Measurements from ENCODE around the gene DOCK10.
A peak's percentile ranks its signal among the peaks of the same experiment; 100 is the strongest.

DOCK10 gene
- 331 to 414 (median 367) reads per million in 3 donors for total RNA-seq

DNA sequence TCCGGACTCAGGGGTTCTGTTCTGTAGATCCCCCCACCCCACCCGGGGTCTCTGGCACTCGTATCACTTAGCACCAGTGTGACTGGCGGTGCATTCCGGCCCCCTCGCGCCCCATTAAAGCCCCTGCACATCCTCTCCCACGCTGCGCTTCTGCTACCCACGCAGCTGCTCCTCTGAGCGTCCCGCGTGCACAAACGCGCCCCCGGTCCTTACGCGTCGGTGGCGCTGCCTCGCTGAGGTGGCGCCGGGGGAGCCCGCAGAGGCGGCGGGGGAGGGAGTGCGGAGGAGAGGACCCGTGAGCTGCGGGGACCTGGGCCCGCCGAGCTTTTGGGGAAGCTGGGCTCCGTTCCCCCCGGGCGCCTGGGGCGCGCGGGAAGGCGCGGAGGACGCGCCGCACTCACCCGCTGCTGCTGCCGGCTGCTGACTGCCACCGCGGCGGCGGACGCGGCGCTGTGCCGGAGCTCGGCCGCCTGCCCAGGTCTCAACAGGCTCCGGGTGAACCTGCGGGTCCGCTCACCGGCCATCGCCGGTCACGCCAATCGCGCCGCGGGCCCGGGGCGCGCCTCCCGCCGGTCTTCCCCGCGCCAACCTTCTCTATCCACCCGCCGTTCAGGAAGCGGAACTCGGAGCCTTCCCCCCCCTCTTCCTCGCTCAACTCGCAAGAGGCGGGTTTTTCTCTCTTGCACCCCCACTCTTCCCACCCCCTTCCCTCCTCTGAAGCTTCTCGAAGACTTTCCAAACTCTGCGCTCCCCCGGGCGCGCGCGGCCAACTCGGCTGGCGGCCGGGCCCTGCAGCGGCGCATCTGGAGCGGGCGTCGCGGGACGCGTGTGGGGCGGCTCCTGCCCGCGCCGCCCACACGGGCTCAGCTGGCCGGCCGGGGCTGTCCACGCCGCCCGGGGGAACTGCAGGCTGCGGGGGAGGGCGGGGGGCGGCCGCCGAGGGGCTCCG, at the start of gene DOCK10:
Gene DOCK10 (minus strand): TSS at position 618 of the 949 bp plus-strand sequence. CDS start 94 bp downstream, at position 524.
- no peaks in the 10 kb centered on the region for H3K36me3 ChIP-seq (ENCODE audit: control insufficient read depth, insufficient read depth, low read length)
- peak within 1 kb of the TSS; percentile 96 for H3K27ac ChIP-seq (ENCODE audit: insufficient read depth, low read length, poor library complexity, severe bottlenecking)
- H3K4me1 ChIP-seq (ENCODE audit: control insufficient read depth, insufficient read depth, low read length, poor library complexity, severe bottlenecking) = peaks cover 30% of the 10 kb centered on the region
- H3K27me3 ChIP-seq (replicated peaks; ENCODE audit: control insufficient read depth, insufficient read depth, low read length, poor library complexity, severe bottlenecking) = no peaks in the 10 kb centered on the region
- peak within 1 kb of the TSS; percentile 93 for H3K4me3 ChIP-seq (ENCODE audit: insufficient read depth, low read depth, low read length, poor library complexity, severe bottlenecking)
- DNase-seq = peak; percentile 17 to 35 (median 30)
- no peaks in the 10 kb centered on the region for H3K9me3 ChIP-seq (ENCODE audit: control insufficient read depth, low read length)

GRCh38 chr2:225091336-225091735, 49.1 kb upstream of the DOCK10 start:
- Histone ChIP-seq H3K36me3 (ENCODE audit: control insufficient read depth, insufficient read depth, low read length) (no peaks in the 10 kb centered on the region), H3K9me3 (ENCODE audit: control insufficient read depth, low read length) (no peaks in the 10 kb centered on the region), H3K4me3 (ENCODE audit: insufficient read depth, low read depth, low read length, poor library complexity, severe bottlenecking) (no peak overlapping the region), H3K27me3 (replicated peaks; ENCODE audit: control insufficient read depth, insufficient read depth, low read length, poor library complexity, severe bottlenecking) (no peaks in the 10 kb centered on the region), H3K27ac (ENCODE audit: insufficient read depth, low read length, poor library complexity, severe bottlenecking) (no peak overlapping the region), H3K4me1 (ENCODE audit: control insufficient read depth, insufficient read depth, low read length, poor library complexity, severe bottlenecking) (no peaks in the 10 kb centered on the region)
- no peak for DNase-seq

DNA sequence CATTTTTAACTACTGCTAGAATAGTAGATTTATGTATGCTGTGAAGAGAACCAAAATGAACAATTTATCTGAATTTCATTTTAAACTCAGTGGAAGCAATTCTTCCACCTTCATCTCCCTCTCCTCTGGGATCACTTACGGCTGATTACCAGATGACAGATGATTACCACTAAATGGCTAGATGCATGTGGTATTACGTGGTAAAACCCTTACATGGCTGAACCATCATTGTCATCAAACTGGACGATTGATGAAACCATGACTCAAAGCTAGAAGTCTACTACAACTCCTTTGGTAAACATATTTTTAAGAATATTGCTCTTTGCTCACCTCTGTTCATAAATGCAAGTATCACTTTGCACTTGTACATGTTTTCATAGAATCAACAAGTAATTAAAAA, 48.5 kb upstream of the DOCK10 start:
- no peak overlapping the region for H3K27ac ChIP-seq (ENCODE audit: insufficient read depth, low read length, poor library complexity, severe bottlenecking)
- no peaks in the 10 kb centered on the region for H3K9me3 ChIP-seq (ENCODE audit: control insufficient read depth, low read length)
- no peaks in the 10 kb centered on the region for H3K36me3 ChIP-seq (ENCODE audit: control insufficient read depth, insufficient read depth, low read length)
- DNase-seq = no peak
- no peaks in the 10 kb centered on the region for H3K4me1 ChIP-seq (ENCODE audit: control insufficient read depth, insufficient read depth, low read length, poor library complexity, severe bottlenecking)
- no peaks in the 10 kb centered on the region for H3K27me3 ChIP-seq (replicated peaks; ENCODE audit: control insufficient read depth, insufficient read depth, low read length, poor library complexity, severe bottlenecking)
- no peak overlapping the region for H3K4me3 ChIP-seq (ENCODE audit: insufficient read depth, low read depth, low read length, poor library complexity, severe bottlenecking)

DNA sequence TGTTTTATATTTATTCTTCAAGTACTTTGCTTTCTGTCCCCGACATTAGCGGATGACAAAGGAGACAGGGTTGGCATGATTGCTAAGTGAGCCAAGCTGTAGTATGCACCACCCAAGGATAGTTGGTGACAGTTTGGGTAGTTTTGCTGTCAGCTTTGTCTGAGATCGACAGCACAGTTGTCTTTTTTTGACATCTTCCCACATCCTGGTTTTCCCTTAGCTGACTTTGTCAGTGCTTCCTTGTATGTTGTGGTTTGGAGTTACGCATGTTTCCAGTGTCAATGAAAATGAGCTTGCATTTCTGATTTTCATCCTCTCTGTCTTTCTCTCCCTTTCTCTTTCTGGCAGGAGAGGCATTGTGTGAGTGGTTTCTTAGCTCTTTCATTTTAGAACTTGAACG, 44.6 kb upstream of the DOCK10 start:
- Histone ChIP-seq H3K4me1 (ENCODE audit: control insufficient read depth, insufficient read depth, low read length, poor library complexity, severe bottlenecking) (no peaks in the 10 kb centered on the region), H3K36me3 (ENCODE audit: control insufficient read depth, insufficient read depth, low read length) (no peaks in the 10 kb centered on the region), H3K27ac (ENCODE audit: insufficient read depth, low read length, poor library complexity, severe bottlenecking) (no peak overlapping the region), H3K27me3 (replicated peaks; ENCODE audit: control insufficient read depth, insufficient read depth, low read length, poor library complexity, severe bottlenecking) (no peaks in the 10 kb centered on the region), H3K4me3 (ENCODE audit: insufficient read depth, low read depth, low read length, poor library complexity, severe bottlenecking) (no peak overlapping the region), H3K9me3 (ENCODE audit: control insufficient read depth, low read length) (no peaks in the 10 kb centered on the region)
- no peak for DNase-seq

DNA sequence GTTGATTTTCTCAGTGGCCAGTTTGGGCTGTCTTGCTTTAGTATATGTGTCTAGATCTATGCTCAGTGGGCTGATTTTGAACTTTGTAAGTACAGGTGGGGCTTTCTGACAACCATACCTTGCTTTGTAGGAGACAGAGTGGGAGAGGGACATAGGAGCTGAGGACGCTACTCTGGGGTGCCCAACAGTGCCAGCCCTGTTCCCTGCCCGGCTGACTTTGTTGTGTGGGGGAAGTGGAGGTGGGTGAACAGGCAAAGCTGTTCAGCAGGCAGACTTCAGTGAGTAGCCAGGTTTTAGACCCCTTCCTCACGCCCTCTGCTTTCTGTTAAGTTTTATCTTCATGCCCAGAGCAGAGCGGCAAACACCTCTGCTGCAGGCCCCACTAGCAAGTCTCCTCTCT, 44.2 kb upstream of the DOCK10 start:
- Histone ChIP-seq H3K27ac (ENCODE audit: insufficient read depth, low read length, poor library complexity, severe bottlenecking) (no peak overlapping the region), H3K36me3 (ENCODE audit: control insufficient read depth, insufficient read depth, low read length) (no peaks in the 10 kb centered on the region), H3K27me3 (replicated peaks; ENCODE audit: control insufficient read depth, insufficient read depth, low read length, poor library complexity, severe bottlenecking) (no peaks in the 10 kb centered on the region), H3K9me3 (ENCODE audit: control insufficient read depth, low read length) (no peaks in the 10 kb centered on the region), H3K4me1 (ENCODE audit: control insufficient read depth, insufficient read depth, low read length, poor library complexity, severe bottlenecking) (no peaks in the 10 kb centered on the region), H3K4me3 (ENCODE audit: insufficient read depth, low read depth, low read length, poor library complexity, severe bottlenecking) (no peak overlapping the region)
- no peak for DNase-seq

DNA sequence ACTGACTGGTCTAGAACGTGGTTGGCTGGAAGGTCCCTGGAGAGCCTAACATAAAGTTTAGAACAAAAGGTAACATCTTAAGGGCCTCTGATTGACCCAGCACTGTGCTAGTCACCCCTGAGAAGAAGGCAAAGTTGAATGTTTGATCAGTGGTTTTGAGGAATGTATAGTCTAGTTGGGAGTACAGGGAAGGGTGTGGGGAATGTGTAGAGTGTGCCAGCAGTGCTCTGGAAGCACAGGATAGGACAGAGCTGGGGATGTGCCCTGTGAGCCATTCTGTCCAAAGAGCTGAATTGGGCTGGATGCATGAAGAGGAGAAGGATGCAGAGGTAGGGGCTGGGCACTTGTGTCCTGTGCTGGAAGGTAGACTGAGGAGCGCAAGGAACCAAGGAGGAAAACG, 41.0 kb upstream of the DOCK10 start:
- Histone ChIP-seq H3K27ac (ENCODE audit: insufficient read depth, low read length, poor library complexity, severe bottlenecking) (no peak overlapping the region), H3K4me1 (ENCODE audit: control insufficient read depth, insufficient read depth, low read length, poor library complexity, severe bottlenecking) (no peaks in the 10 kb centered on the region), H3K4me3 (ENCODE audit: insufficient read depth, low read depth, low read length, poor library complexity, severe bottlenecking) (no peak overlapping the region), H3K9me3 (ENCODE audit: control insufficient read depth, low read length) (no peaks in the 10 kb centered on the region), H3K27me3 (replicated peaks; ENCODE audit: control insufficient read depth, insufficient read depth, low read length, poor library complexity, severe bottlenecking) (no peaks in the 10 kb centered on the region), H3K36me3 (ENCODE audit: control insufficient read depth, insufficient read depth, low read length) (no peaks in the 10 kb centered on the region)
- no peak for DNase-seq

- no peak overlapping the region for H3K27ac ChIP-seq (ENCODE audit: insufficient read depth, low read length, poor library complexity, severe bottlenecking)
- H3K9me3 ChIP-seq (ENCODE audit: control insufficient read depth, low read length) = no peaks in the 10 kb centered on the region
- H3K4me1 ChIP-seq (ENCODE audit: control insufficient read depth, insufficient read depth, low read length, poor library complexity, severe bottlenecking) = no peaks in the 10 kb centered on the region
- no peaks in the 10 kb centered on the region for H3K27me3 ChIP-seq (replicated peaks; ENCODE audit: control insufficient read depth, insufficient read depth, low read length, poor library complexity, severe bottlenecking)
- H3K36me3 ChIP-seq (ENCODE audit: control insufficient read depth, insufficient read depth, low read length) = no peaks in the 10 kb centered on the region
- DNase-seq = no peak
- H3K4me3 ChIP-seq (ENCODE audit: insufficient read depth, low read depth, low read length, poor library complexity, severe bottlenecking) = no peak overlapping the region
These were observed 33.9 kb upstream of the DOCK10 start for GRCh38 chr2:225076125-225076524.

DNA sequence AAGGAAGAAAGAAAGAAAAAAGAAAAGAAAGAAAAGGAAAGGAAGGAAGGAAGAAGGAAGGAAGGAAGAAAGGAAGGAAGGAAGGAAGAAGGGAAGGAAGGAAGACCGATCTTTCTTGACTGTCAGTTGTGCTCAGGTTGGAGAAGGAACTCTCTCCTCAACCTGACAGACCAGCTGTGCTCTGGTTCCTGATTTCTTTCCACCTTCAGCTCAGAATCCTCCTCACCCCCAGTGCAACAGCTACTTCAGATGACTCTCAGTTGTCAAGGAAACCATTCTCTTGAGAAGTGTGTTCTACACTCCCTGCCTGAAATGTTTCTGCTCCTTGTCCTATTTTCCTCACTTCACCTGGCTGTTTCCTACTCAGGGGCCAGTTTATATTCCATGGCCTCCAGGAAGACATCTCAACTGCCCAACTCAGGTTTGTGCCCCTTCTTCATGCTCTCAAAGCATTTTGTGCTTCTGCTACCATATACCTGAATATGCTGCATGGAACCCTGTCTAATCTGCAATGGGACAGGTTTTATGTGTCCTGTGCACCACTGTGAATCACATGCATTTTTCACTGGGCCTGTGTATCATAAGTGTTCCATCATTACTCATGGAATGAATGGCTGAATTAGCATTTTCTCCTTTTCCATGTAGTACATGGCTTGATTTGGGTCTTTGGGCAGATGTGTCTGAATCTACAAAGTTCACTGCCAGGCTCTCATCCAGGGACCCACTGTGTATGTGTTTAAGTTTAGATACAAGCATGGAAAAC, 32.8 kb upstream of the DOCK10 start:
- Histone ChIP-seq H3K9me3 (ENCODE audit: control insufficient read depth, low read length) (no peaks in the 10 kb centered on the region), H3K36me3 (ENCODE audit: control insufficient read depth, insufficient read depth, low read length) (no peaks in the 10 kb centered on the region), H3K4me3 (ENCODE audit: insufficient read depth, low read depth, low read length, poor library complexity, severe bottlenecking) (no peak overlapping the region), H3K27me3 (replicated peaks; ENCODE audit: control insufficient read depth, insufficient read depth, low read length, poor library complexity, severe bottlenecking) (no peaks in the 10 kb centered on the region), H3K27ac (ENCODE audit: insufficient read depth, low read length, poor library complexity, severe bottlenecking) (no peak overlapping the region), H3K4me1 (ENCODE audit: control insufficient read depth, insufficient read depth, low read length, poor library complexity, severe bottlenecking) (no peaks in the 10 kb centered on the region)
- DNase-seq = no peak

- no peak for DNase-seq
- H3K27me3 ChIP-seq (replicated peaks; ENCODE audit: control insufficient read depth, insufficient read depth, low read length, poor library complexity, severe bottlenecking) = no peaks in the 10 kb centered on the region
- H3K4me3 ChIP-seq (ENCODE audit: insufficient read depth, low read depth, low read length, poor library complexity, severe bottlenecking) = no peak overlapping the region
- H3K9me3 ChIP-seq (ENCODE audit: control insufficient read depth, low read length) = no peaks in the 10 kb centered on the region
- no peak overlapping the region for H3K27ac ChIP-seq (ENCODE audit: insufficient read depth, low read length, poor library complexity, severe bottlenecking)
- H3K4me1 ChIP-seq (ENCODE audit: control insufficient read depth, insufficient read depth, low read length, poor library complexity, severe bottlenecking) = no peaks in the 10 kb centered on the region
- no peaks in the 10 kb centered on the region for H3K36me3 ChIP-seq (ENCODE audit: control insufficient read depth, insufficient read depth, low read length)
These were observed 32.1 kb upstream of the DOCK10 start for GRCh38 chr2:225074366-225074765.

DNA sequence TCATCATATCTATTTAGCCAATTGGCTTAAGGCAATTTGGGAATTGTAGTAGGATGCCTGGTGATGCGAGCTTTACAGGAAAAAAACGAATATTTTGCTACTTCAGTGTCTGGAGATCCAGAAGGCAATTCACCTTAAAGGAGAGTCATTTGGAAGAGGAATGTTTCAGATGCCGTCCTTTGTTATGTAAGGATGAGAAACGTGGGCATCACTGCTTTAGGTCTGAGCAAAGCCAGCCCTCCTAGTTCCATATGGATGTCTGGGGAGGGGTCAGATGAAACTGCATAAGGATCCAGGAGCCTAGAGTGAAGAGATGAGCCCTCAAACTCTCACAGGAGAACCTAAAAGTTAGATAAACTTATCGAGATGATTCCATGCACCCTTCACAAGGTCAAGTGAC, 30.9 kb upstream of the DOCK10 start:
- Histone ChIP-seq H3K9me3 (ENCODE audit: control insufficient read depth, low read length) (no peaks in the 10 kb centered on the region), H3K4me1 (ENCODE audit: control insufficient read depth, insufficient read depth, low read length, poor library complexity, severe bottlenecking) (no peaks in the 10 kb centered on the region), H3K4me3 (ENCODE audit: insufficient read depth, low read depth, low read length, poor library complexity, severe bottlenecking) (no peak overlapping the region), H3K27ac (ENCODE audit: insufficient read depth, low read length, poor library complexity, severe bottlenecking) (no peak overlapping the region), H3K27me3 (replicated peaks; ENCODE audit: control insufficient read depth, insufficient read depth, low read length, poor library complexity, severe bottlenecking) (no peaks in the 10 kb centered on the region), H3K36me3 (ENCODE audit: control insufficient read depth, insufficient read depth, low read length) (no peaks in the 10 kb centered on the region)
- no peak for DNase-seq
